GM19452 (cell line): Measurements from ENCODE around the gene LIPK.
"Not testable (repeated sequence)": the region's sequence is repeated elsewhere in the genome, so short reads cannot be mapped to it uniquely, and the experiment has no call there.

Experiments used
- ATAC-seq: cut with Tn5 transposase; IDR thresholded peaks from one replicate; pipeline ENCODE4 v1.9.1; 2021; ENCODE audit not compliant: unreplicated experiment

LIPK gene

DNA sequence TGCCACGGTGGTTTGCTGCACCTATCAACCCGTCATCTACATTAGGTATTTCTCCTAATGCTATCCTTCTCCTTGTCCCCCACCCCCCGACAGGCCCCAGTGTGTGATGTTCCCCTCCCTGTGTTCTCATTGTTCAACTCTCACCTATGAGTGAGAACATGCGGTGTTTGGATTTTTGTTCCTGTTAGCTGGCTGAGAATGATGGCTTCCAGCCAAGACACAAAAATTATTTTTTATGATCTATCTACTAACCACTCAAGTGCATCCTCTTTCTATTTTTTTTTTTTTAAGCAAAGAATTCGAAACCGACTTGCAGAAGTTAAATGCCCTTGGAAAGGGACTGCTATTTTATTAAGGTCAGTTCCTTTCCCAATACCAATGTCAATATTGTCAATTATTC, 3.3 kb downstream of the LIPK start:
- ATAC-seq = not testable (repeated sequence)

DNA sequence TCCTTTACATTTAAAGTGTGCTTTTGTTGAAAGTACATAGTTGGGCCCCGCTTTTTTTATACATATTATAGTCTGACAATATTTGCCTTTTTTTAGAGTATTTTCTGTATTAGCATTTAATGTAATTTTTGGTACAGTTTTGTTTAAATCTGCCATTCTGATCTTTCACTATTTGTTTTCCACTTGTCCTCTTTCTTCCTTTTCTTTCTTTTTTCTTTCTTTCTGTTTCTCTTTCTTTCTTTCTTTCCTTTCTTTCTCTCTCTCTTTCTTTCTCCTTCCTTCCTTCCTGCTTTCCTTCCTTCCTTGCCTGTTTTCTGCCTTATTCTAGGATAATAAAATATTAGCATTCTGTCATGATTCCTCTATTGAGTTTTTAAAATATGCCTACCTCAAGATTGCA, 9.5 kb downstream of the LIPK start:
- ATAC-seq = no peak

DNA sequence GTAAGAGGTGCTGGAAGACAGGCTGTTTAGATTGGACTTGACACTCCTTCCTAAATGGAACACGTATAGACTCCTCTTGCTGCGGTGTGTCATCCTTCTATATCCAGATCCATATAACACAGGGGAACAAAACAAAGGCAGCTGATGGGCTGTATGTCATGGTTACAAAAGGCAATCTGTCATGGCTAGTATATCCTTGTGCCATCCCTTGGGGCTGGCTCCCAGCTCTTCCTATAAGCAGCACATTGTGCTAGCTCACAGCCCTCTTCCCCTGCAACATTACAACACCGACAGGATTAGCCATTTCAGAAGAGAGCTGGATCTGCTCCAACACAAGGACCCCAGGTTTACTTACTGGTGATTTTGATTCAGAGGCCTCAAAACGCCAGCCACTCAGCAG, 15.3 kb downstream of the LIPK start:
- ATAC-seq = no peak

DNA sequence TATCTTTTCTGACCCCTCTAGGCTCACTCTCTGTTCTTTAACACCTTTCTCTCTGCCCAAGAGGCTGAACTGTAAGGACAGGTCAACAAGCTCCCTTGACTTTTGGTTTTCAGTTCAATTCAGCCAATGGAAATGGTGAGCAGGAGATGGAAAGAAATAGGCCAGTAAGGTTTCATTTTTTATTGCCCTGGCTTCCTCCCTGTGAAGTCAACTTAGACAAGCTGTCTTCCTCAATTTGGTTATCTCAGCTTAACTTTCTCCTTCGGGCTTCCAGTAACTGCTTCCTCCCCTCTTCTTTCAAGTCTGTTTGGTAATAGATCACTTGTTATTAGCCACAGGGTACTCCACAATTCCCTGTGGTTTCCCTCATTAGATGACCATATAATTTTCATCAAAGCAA, 19.7 kb downstream of the LIPK start:
- ATAC-seq = no peak

DNA sequence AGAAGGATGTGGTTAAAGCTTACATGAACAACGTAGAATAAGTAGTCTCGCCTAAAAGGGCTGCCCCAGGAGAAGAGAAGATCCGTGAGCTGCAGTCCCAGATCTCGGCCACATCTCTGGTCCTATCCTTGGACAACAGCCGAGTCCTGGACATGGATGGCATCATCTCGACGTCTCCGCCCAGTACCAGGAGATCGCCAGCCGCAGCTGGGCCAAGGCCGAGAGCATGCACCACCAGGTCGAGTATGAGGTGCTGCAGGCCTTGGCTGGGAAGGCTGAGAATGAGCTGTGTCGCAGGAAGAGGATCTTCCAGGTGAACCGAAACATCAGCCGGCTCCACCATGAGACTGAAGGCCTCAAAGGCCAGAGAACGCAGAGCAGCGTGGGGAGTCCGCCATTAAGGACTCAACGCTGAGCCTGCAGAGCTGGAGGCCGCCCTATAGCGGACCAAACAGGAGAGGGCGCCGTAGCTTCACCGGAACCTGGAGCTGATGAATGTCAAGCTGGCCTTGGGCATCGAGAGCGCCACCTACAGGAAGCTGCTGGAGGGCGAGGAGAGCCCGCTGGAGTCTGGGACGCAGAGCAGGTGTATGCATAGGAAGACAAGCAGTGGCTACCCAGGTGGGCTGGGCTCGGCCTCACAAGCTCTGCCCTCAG, 22.2 kb downstream of the LIPK start:
- no peak for ATAC-seq

DNA sequence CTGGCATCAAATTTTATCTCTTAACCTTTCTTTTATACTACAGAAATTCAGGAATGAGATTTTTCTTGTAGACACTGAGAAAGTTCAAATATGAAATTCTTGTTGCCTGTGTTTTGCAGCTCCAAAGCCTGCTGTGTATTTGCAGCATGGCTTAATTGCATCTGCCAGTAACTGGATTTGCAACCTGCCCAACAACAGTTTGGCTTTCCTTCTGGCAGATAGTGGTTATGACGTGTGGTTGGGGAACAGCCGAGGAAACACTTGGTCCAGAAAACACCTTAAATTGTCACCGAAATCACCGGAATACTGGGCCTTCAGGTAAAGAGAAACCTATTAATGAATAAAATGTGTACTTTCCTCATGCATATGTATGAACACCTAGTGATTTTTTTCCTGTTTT, 24.8 kb downstream of the LIPK start:
- ATAC-seq = no peak

DNA sequence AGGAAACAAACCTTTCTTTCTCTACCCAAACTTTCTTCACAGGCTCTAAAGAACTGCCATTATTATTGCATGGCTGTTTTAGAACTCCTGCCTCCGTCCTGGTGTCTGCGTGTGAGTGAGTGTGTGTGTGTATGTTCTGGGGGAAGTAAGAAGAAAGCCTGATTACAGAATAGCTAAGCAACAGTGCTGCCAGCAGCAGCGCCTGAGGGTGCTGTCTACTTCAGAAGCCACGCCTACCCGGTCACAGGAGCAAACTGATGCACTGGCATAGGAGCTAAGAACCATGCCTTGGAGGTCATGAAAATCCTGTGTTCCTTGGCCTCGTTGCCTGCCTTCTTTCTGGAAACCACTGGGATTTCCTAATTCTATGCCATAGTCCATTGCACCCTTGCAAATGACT, 25.2 kb downstream of the LIPK start:
- ATAC-seq = no peak

DNA sequence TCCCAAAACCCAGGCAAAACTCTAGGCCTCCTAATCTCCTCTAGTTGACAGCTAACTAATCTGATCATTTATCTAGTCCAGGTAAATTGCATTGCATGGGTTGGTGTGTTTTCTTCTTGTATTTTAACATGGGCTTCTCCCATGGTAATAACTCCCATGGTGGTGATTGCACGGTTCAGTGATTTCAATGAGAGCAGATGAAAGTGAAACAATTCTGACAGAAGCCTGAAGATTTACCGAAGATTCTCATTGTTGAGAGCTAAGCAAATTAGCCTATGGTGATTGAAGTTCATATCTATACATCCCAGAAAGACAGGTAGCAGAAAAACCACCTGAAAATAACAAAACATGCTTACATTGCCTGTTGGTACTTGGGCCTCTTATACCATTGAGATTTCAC, 27.2 kb downstream of the LIPK start:
- ATAC-seq = no peak

DNA sequence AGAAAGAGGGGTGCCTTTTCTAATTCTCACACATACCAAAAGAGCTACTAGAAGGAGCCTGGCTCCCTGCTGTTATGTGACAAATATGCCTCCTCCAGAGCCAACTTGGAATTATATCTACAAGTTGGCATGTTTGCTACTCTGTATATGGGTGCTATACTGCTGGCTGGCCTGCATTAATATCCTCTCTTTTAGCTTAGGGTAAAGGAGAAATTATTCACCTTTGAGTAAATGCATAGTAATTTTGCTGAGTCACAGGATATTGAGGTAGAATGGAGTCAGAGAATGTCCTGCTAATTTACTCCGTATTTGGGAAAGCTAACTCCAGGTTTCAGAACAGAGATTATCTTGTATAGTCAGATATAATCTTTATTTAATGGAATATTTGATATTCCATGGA, 29.6 kb downstream of the LIPK start:
- no peak for ATAC-seq

DNA sequence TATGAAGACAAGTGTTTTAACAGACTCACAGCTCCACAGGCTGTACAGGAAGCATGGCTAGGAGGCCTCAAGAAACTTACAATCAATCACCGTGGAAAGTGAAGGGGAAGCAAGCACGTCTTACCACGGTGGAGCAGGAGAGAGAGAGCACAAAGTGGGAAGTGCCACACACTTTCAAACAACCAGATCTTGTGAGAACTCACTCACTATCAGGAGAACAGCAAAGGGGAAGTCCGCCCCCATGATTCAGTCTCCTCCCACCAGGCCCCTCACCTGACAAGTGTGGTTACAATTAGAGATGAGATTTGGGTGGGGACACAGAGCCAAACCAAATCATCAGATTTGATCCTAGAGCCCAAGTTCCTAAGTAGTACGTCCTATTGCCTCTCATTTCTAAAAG, 35.9 kb downstream of the LIPK start:
- ATAC-seq = not testable (repeated sequence)

DNA sequence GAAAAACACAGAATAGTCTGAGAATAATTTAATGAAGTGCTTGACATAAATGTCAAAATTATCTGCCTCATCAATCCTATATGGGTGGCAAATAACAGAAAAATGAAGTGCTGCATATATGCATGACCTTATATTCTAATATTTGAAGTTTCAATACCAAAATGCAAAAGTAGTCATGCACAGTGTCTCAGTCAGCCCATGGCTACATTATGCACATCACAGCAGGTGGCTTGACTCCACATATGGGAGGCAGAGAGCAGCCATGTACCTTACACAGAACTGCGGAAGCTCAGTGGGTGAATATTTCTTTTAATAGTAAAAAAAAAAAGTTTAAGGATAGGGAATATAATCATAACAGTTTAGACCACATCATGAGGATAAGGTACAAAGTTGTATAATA, 36.4 kb downstream of the LIPK start:
- no peak for ATAC-seq

DNA sequence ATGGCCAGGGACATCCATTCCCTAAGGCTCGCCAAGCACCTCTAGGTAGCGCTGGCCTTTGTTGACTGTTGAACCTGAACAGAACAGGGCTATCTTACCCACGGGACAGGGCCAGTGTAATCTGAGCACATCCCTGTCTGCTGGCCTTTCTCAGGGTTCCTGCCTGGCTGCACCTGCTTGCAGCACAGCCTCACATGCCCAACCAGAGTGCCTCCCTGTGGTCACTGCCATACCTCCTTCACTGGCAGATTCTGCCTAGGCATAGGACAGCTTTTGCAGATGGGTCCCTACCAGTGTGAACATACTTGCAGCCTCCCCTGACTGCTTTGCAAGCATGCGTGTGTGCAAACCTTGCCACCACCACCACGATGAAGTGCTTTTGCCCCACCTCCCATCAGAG, 38.0 kb downstream of the LIPK start:
- ATAC-seq = no peak

DNA sequence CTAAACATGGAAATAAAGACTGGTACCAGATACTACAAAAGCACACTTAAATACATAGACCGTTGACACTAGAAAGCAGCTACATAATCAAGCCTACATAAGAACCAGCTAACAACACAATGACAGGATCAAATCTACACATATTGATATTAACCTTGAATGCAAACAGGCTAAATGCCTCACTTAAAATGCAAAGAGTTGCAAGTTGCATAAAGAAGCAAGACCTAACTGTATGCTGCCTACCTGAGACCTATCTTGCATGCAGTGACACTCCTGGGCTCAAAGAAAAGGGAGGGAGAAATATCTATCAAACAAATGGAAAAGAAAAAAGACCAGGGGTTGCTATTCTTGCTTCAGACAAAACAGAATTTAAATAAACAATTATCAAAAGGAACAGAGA, 39.6 kb downstream of the LIPK start:
- no peak for ATAC-seq

DNA sequence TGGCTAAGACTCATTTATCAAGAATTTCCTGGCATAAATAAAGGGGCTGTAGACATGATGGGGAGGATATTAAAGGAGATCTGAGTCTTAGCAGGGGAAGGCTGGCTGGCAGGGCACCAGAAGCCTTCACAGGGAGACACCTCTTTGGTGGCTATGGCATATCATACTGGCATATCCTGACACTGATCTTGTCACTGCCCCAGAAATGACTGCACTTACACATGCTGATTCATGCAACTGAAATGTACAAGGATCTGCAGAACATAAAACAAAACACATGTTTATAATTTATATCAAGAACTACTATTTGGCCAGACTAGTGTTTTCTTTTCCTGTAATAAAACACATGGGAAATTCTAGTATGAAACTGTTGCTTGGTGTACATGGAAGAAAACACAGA, 48.2 kb downstream of the LIPK start:
- no peak for ATAC-seq

DNA sequence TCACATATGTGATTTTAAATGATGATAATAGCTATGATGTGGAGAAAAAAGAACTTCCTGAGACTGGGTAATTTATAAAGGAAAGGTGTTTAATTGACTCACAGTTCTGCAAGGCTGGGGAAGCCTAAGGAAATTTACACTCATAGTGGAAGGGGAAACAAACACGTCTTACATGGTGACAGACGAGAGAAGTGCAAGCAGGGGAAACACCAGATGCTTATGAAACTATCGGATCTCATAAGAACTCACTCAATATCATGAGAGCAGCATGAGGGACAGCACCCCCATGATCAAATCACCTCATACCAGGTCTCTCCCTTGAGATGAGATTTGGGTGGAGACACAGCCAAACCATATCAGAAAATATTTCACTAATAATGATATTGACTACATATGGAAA, 49.7 kb downstream of the LIPK start:
- no peak for ATAC-seq

DNA sequence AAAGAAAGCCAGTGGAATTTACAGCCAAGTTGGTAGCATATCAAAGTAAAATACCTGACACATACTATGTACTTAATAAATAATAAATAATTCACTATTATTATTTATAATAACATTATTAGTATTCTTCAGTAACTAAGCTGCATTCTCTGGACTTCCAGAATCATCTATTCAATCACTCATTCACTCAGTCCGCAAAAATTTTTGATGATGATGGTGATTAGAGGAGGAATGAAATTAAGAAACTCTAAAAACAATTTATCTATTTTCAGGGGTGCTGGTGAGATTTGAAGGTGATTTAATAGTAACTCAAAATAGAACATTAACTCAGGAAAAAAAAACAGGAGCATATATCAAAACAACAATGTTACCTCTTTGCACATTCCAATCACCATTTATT, 50.6 kb downstream of the LIPK start:
- no peak for ATAC-seq

DNA sequence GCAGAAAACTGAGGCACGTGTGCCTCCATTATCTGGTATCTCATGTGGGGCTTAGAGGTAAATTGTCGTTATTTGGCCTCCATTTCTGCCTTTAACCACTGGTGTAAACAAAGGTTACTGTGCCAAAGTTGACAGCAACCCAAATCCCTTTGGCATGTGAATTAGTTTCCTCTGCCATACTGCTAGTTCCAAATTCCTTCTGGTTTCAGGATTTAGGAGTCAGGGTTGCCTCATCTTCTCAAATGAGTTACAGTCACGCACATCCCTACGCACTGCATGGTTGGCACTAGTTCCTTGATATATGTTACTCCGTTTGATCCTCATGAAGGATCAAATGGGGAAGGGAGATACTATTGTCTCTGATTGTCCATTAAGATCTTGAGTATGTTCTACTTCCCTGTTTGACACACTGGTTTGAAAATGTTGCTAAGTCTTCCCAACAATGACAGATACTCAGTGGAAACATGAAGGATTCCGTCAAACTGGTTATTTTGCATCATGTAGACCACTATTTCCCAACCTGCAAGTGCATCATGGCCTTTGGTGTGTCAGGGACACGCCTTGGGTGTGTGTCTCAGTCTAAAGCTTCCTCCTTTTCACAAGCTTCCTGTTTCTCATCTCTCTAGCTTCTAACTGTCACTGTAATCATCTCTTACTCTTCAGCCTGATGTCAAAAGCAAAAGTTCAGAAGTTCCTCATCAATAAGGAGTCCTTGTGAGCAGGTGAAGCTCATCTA, 53.5 kb downstream of the LIPK start, which contains the start of gene LIPN:
LIPN (plus strand) TSS at position 655 of the 736 bp plus-strand sequence. CDS start 1,386 bp downstream, outside the sequence.
- ATAC-seq = no peak

DNA sequence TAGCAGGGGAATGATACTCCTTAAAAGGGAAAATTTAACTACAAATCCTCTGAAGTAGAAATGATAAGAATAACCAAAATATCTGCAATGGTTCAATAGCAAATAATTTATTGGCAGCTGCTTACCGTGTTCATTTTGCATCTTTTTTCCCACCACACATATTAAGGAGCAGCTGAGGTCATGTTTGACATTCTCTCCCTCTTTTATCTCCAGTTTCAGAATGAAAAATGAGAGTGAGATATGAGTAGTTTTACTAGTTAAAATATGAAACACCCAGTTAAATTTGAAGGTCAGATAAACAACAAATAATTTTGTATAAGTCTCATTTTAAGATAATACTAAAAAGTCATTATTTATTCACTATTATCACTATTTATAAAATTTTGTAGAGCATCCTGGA, 56.9 kb downstream of the LIPK start:
- ATAC-seq = no peak

DNA sequence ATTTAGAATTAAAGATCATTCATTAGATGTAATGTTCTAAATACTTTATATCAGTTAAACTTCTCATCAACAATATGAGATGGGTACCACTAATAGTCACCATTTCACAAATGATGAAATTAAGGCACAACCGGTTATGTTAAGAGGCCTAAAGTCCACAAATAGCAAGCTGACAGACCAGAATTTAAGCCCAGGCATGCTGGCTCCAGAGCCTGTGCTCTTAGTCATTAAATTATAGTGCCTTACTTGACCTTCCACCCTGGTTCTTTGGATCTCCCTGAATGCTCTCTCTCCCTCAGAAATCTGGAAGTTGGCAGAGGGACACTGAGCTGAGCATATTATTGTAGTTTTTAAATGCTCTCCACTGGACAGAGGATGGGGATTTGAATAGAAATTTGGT, 57.4 kb downstream of the LIPK start:
- ATAC-seq = no peak

DNA sequence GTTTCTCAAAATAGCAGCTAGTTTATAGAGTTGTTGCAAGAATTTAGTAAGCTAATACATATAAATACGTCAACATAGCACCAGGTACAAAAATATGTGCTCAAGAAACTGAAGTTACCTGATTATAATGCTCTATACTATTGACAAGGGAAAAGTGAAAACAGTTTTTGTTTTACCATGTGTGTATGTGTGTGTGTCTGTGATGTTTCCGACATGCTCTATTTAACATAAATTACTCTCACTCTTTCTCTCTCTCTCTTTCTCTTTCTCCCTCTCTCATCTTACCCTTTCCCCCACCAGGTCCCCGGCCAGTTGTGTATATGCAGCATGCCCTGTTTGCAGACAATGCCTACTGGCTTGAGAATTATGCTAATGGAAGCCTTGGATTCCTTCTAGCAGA, 58.1 kb downstream of the LIPK start:
- ATAC-seq = no peak

DNA sequence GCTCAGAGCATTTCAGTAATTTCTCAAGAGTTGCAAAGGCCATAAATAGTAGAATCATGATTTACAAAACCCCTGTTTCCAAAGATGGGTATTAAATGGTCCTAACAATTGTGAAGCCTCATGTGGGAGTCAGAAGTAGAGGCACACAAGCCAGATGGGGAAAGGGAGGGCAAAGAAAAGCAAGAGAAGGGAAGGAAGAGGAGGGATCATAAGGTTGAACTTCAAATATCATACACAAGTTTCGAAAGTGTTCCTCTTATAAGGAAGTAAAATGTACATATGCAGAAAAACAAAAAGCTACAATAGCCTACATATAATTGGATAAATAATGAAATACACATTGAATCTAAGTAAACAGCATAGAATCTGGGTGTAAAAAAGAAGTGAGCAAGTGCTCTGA, 59.8 kb downstream of the LIPK start:
- no peak for ATAC-seq

DNA sequence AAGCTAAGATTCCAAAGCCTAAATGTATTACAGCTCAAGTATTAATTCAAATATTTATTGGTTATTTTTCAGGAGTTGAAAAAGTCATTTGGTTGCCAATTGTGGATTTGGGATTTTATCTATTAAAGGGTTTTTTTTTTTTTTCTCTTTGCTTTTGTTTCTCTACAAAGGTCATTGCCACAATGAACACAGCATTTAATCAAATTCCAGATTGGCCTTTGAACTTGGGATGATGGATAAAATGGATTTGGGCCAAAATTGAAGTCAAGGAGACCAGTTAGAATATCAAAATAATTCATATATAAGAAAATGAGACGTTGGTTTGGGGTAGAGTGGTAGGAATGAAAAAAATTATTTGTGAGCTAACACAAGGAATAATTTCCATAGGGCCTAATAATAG, 63.3 kb downstream of the LIPK start:
- ATAC-seq = no peak

DNA sequence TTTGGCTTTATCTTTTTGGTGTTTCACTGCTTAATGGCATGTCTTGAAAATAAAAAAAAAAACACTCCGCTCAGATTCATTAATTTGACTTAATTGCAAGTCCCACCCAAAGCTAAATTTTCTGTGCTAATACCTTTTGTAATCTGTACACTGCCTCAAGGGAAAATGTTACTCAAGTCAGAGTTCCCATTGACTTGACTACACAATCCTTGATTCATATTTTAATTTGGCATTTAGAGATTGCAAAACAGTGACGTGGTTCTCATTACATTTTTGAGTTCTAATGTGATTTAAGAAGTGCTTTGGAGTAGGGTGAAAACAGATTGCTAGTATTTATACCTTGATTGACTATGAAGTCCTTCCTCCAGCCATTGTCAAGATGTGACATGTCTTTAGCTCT, 75.2 kb downstream of the LIPK start:
- ATAC-seq = no peak
